Measurements from ENCODE around the gene GRK5.

GRK5 gene

DNA sequence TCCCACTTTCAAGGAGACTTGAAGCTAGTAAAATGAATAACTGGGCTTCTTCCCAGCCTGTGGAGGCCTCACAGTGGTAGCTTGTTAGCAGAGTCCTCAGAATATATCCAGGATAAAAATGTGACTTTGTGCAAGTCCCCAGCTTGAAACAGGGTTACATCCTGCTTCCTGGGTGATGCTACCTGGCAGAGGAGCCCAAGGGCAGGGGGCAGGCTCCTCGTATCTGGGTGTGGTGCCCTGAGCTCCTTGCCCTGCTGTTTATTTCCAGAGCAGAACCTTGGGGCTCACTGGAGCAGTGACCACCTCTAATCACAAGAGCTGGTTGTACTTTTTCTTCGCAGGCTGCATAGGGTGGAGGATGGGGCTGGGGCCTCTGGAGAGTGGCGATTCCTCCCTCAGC is 94.8 kb downstream of the GRK5 start:
- DNase-seq: no peak

DNA sequence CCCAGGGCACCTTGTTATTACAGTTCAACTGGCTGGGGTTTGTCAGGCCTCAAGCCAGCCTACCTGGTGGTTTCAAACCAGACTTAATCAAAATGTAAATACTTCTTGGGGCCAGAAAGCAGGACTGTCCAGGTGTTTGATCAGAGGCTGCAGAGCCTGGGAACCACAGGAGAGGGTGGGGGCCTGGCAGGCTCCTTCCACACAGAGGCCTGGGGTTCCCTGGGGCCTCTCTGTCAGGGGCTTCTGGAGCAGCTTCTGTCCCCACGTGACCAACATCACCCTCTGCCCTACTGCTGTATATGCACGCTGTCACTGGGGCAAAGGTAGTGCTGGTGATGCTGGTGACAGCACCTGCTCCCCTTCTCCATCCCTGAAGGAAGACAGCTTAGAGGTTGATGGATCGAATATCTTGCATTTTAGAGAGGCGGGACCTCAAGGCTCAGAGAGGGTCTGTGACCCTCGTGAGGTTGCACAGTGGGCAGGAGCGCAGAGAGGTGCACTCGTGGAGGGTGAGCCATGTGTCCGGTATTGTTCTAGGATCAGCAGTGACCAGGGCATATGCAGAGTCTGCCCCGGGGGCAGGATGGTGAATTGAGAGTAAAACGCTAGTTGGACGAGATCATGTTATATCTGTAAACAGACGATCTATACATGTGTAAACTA is 95.4 kb downstream of the GRK5 start:
- peak in 1 of 2 experiments; percentile 17 for DNase-seq

DNA sequence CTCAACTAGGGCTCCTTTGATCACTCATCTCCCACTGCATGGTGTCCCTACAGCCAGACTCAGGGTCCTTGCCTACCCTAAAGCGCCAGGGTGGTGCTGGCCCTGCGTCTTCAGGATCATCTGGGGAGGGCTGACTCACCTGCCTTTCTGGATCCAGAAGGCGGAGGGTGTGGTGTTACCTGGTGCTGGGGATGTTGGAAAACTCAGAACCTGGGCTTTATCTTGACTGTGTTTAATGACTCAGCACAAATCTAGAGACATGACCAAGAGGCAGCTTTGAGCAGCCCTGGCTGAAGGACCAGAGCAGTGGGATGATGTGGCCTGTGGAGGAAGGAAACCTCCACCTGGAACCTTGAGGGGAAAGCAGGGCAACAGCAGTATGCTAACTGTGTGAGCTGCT is 96.5 kb downstream of the GRK5 start:
- DNase-seq: no peak

DNA sequence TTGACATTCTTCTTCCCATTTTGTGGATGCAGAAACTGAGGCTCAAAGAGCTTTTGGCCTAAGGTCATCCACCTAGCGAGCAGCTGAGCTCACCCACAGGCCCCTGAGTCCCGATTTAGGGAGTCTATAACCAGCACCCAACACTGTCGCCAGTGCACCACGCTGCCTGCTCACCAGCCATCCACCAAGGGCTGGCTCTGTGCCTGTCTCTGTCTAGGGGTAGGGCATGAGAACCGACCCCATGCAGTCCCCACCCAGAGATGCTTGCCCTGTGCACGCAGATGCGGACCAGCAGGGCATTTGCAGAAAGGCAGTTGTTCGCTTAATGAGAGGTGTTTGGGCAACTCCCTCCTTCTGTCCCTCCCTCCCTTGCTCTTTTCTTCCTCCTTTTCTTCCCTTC is 97.2 kb downstream of the GRK5 start:
- no peak for DNase-seq

DNA sequence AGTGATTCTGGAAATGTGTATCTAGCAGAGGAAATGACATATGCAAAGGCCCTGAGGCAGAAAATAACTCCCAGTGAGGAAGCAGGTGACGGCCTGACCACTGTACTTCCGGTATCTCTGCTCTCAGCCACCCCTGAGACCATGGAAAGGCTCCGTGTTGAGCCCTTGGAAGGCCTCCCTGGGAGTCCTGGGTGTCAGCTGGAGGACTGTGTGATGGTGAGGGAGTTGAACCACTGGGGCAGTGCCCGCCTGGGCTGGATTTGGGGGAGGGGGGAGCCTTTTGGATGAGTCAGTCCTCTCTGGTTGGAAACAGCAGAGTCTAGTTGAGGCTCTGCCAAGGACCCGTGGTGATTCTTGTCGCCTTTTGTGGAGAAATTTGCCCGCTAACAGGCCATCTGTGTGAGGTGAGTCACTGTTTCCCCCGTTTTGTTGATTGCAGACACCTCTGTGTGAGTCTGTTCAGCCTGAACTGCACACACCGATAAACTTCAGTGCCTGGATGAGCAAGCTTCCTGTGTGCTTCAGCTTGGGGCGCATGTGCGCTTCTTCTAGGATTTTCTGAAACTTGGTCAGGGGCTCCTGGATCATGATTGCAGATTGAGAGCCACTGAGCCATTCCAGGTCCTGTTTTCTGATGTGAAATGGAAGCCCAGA is 98.6 kb downstream of the GRK5 start:
- DNase-seq: no peak

DNA sequence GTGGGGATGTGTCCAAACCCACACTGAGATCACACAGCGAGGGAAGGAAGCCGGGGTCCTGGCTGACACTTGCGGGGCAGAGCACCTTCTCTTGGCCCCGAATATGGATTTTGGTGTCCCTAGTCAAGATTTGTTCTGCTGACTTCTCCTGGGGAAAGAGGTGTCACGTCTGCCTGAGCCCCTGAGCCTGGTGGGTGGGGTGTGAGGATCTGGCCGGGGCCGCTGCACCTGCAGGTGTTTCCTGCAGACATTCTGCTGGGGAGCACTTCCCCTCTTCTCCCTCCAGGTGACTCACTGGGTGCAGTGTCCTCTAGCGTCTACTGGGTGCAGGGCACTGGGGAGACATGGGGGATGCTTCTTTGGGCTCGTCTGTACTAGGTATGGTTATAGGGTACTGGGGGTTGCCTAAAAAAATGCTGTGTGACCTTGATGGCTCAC is 99.2 kb downstream of the GRK5 start:
- DNase-seq: peak in 1 of 2 experiments; percentile 11

DNA sequence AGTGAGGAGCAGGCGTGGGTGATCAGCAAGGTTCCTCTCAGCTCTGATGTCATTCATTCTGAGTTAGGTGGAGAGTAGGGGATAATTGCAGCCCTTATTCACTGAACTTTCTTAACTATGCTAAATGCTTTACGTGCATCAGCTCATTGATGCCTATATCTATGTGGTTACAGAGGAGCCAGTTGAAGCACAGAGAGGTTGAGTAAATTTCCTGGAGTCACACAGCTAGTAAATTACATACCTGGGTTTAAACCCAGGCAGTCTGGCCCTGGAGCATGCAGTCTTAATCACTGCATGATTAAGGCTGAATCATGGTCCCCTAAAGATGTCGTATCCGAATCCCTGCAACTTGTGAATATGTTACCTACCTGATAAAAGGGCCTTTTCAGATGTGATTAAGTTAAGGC is 99.6 kb downstream of the GRK5 start:
- DNase-seq: no peak

DNA sequence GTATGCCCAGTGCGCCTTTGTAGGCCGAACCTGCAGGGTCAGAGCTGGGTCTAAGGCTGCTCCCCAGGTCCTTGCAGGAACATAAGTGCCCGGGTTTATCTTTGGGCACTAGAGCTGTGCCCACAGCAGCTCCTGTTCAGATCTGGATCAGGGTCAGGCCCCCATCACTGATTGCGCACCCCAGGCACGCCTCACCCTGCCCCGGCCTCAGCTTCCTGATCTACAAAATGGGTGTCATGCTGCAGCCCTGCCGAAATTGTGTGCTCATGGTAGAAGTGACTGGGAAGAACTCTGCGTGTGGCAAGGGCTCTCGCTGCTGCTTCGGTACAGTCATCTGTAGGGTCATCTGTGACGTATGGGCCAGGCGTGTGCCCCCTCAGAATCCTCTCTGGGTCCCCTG is 100.7 kb downstream of the GRK5 start:
- no peak for DNase-seq

DNA sequence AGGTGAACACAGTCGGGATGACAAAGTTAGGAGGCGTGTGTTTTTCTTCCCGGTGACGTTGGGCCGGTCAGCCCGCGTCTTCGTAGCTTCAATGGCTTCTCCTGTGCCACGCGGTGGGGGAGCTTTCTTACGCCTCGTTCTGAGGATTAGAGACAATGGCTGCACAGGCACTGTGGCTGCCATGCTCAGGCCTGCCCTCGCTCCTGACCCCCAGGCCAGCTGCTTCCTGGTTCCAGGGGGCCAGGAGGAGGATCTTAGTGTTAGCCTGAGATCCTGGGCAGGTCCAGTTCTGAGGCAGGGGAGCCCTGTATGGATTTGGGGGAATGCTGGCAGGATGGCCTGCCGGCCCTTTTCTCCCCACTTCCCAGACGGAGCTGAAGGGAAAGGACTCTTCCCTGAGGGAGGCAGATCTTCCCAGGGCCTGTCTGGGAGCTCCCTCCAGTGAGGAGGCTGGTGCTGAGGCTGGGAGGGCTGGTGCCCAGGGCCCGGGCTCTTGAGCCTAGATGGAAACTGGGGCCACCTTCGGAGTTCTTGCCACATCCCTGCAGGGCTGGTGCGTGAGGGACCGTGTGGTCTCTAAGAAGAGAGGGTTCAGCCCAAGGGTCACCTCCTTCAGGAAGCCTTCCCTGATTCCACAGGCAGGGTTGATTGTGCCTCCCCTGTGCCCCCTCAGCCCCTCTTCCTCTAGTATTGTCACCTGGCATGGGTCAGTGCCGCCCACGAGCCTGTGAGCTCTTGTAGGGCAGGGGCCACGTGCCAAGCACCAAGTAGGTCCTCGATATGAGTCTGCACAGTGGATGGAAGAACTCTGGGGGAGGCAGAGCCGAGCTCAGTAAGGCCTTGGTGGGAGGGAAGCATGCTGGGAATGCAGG is 101.4 kb downstream of the GRK5 start:
- no peak for DNase-seq

DNA sequence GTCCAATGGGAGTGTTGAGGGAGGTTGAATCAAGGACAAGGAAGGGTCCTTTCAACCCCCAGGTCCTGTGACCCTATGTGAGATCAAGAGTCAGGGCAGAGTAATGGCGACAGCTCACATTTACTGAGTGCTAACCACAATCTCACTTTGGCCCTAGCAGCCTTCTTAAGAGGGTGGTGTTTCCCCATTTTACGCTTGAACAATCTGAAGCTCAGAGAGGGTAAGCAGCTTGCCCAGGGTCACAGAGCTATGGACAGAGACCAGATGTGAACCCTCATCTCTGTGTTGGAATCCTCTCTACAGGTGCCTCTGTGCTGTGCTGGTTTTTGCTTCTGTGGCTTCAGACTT is 102.0 kb downstream of the GRK5 start:
- no peak for DNase-seq

DNA sequence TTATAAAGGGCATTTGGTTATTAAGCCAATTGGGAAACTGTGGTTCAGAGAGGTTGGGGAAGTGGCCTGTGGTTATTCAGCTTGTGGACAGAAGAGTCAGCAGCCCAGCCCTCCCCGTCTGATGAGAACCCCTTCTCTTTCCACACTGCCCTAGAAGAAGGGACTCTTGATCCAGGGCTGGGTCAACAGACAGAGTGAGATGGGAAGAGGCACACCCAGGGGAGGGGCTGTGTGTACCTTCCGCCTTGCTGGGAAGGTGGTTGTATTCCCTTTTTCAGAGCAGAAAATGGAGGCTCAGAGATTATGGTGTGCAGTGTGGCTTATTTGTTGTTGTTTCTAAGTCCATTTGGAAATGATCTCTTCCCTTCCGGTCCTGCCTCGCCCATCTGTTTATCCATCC is 103.4 kb downstream of the GRK5 start:
- no peak for DNase-seq

DNA sequence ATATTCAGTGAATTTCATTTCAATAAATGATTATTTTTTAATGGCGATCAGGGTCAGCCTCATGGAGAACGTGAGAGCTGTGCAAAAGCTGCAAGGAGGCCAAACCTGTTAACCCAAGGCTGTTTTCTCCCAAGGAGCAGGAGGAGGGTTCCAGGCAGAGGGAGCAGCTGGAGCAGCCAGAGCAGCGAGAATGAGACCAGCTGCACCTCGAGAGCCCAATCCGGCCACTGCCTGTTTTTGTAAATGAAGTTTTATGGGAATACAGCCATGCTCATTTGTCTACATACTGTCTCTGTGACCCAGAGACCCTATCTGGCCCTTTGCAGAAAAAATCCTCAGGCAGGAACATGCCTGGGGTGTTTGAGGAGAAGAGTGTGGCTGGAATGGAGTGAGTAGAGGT is 104.9 kb downstream of the GRK5 start:
- DNase-seq: no peak

DNA sequence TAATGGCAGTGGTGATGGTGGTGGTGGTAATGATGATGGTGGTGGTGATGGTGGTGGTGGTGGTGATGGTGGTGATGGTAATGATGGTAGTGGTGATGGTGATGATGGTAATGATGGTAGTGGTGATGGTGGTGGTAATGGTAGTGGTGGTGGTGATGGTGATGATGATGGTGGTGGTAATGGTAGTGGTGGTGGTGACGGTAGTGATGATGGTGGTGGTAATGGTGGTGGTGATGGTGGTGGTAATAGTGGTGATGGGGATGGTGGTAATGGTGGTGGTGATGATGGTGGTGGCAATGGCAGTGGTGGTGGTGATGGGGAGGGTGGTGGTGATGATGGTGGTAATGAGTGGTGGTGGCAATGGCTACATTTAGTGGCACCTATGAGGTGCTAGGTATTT is 105.7 kb downstream of the GRK5 start:
- DNase-seq: no peak

DNA sequence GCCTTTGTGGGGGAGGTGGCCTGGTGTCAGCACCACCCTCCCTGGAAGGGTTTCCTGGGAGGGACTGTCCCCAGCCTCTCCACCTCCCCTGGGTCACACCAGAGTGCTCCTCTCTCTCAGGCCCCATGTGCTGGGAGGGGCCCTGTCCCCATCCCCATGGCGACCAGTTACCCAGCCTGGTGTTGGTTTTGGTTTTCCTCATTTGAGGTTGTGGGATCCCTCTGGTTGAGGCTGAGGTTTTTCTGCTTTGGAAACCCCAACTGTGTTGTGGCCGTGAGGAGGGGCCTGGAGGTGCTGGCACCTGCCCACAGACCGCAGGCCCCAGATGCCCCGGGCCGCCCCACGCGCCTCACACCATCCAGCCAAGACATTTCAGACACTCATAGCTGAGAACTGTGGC is 106.3 kb downstream of the GRK5 start:
- DNase-seq: no peak

DNA sequence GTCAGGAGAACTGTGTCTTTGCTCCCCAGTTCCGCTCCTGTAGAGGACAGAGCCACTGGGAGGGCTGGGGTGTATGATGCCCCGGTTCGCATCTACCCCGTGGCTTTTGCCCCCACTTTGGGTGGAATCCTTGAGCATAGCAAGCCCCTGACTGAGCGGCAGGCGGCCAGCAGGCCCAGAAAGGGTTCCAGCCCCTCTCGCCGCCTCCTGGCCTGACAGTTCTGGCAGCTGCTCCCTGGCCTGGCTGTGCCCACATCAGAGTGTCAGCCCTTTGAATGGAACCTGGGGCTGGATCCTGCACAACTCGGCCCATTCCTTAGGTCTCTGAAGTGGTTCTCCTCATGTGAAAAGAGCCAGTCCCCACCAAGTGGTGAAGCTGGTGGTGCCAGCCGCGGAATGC is 106.7 kb downstream of the GRK5 start:
- DNase-seq: no peak

DNA sequence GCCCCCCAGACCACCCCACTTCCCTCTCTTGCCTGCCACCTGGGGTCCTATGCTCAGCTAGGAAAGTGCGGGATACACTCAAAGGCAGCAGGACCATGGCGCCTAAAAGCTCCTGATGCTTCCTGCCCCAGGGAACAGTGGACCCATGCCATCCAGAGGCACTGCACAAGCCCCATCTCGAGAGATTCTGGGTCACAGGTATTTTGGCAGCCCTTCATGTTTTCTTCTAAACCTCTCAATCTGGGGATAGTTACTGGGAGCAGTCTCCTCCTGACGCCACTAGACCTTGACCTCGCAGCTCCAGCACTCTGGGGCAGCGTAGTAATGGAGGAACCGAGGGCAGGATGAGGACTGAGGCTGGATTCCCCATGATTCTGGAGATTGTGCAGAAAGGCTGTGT is 107.1 kb downstream of the GRK5 start:
- DNase-seq: no peak

DNA sequence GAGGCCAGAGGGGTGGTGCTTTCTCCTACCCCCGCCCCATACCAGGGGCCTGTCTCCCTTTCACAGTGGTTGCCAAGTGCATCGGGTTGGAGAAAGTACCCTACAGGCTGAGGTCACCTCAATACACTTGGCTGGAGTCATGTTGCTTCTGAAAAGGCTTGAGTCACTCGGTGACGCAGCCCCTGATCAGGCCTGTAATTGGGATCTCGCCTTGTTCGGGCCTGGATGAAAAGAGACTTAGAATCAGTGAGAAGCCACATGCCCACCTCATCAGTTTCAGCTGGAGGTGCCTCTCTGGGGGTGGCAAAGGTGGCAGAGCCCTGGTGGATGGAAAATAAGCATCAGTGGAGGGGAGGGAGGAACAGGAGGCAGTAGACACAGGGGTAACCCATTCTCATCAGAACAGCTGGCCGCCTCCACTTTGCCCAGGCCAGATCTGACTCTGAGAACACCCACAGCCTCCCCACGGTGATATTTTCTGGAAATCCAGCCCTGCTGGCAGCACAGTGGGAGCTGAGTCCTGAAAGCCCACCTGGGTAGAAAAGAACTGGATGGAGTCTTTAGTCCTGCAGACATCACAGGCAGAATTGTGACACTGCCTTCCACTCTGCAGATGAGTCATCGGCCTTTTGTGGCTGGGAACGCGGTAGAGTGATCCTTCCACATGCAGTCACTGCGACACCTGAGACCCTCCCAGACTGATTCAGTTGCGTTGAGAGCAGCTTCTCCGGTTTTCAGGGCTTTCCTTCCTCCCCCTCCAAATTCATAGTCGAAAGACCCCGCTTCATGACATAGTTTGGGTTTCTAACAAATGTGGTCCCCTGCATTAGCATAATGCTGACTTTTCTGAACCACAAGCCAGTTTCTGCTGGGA is 108.0 kb downstream of the GRK5 start:
- DNase-seq: no peak

DNA sequence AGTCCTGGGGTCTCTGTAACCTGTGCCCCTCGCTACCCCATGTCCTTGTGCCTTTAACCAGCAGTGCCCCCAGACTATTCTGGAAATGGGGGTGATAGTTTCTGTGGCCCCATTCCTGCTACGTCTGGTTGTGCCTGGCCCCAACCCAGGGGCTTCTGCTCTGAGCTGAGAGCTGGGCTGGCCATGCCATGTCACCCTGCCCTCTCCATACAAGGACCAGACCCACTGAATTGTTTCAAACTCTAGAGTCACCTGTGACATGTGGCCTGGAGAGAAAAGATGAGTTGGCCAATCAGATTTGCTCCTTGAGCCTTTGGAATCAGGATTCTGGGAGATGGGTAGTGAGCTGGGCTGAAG is 108.6 kb downstream of the GRK5 start:
- no peak for DNase-seq

DNA sequence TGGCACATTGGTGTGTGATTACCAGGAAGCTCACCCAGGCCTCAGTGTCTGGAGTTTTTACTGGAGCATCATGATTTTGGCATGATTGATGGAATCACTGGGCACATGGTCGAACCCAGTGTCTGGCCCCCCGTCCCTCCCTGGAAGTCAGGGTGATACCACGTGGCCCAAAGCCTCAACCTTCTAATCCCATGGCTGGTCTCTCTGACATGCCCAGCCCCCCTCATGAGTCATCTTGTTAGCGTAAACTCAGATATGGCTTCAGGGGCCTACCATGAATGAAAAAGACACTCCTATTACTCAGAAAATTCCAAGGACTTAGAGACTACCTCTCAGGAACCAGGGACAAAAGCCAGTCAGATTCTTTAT is 109.3 kb downstream of the GRK5 start:
- no peak for DNase-seq

DNA sequence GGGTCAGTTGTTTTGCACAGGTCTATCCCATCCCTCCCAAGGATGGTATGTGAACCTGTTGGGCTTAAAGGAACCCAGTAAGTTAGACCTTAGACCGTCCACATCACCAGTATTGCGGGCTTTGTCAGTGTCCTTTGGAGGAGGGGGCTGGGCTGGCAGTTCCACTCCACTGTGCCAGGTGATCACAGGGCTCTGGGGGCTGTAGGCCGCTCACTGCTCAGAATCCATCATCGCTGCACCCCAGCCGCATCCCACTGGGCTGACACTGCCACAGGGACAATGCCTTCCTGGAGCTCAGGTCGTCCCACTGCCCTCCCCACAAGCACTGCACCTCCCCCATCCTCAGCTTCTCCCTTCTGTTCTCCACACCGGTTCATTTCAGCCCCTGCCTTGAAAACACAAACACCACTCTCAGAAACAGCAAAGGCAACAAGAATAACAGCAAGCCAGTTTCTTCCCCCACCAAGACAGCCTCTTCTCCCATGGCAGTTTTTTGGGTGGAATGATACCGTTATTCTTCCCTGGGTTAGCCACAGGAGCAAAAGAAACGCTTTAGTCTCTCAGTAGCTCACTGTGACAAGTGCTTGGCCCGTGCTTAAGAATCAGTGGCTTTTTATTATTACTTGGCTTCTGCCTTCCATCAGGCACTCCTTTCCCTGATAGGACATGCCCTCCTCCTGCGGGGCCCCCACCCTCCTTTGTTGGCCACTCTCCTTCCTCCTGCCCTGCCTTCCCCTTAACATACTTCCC is 111.2 kb downstream of the GRK5 start:
- DNase-seq: no peak

DNA sequence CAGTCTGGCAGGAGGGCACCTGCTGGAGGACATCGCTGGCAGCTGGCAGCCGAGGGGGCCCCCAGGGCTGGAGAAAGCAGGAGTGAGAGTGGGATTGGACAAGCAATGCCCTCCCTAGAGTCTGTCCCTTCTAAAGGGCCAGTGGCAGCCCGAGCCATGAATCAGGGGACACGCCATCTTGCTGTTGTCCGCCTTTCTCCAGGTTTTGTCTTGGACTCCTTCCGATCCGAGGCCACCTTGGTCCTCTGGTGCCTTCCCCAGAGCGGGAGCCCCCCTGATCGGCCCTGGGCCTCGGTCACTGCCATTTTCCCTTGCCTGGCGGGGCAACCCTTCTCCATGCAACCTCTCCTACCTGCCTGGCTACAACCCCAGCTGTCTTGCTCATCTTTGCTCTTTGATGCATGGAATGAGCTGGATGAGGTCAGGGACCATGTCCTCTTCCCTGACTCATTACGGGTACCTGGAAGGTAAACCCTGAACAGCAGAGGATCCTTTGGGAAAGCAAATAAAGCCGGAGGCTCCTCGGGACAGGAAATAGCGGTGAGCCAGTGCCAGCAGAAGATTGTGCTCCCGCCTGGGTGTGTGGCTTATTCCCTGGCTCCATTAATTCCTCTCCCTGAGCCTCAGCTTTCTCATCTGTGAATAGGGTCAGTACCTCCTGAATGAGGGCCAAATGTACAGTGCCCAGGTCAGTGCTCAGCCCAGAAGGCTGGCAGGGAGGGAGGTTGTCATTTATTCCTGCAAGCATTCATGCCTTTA is 112.0 kb downstream of the GRK5 start:
- no peak for DNase-seq

DNA sequence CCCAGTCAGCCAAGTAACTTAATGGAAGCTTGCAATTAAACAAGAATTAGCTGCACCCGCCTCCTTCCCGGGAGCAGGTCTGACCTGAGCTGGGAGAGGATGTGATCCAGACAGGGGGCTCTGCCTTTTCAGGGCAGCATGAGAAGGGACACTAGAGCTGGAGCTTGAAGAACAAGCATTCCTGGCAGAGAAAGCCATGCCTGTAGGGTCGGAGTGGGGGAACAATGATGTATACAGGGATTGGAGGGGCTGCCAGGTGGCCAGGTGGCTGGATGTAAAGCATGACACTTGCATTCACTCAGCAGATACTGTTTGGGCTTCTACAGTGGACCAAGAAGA is 112.5 kb downstream of the GRK5 start:
- DNase-seq: no peak
